K562 (cell line): ENCODE measurements around the gene OPRD1. TPM values are rescaled to one million over a fixed set of nuclear protein-coding genes. Genes with fewer than 3 reads are reported as not detected.
A peak's percentile ranks its signal among the peaks of the same experiment; 100 is the strongest.

Experiments
- ATAC-seq: fragments of 200-7000 bp; cut with Tn5 transposase; 3 replicates; pipeline ENCODE4 v1.9.1; 2020; ENCODE audit warnings: moderate library complexity
- BruUV-seq: library from RNA; stranded (reverse); fragments of 400-500 nt; replicated peaks from 2 replicates; lab custom pipeline; 2021; lab: Mats Ljungman, UMichigan
- CTCF ChIA-PET: fragments of 300-600 bp; formaldehyde crosslinking; extraction: SDS; loops from one replicate; lab custom pipeline; 2021; ENCODE audit warnings: low intra/inter-chr PET ratio; lab: Yijun Ruan, JAX
- POLR2A ChIA-PET: fragments of 300-600, 350-650 bp; sonication (Branson Sonifier 250); formaldehyde crosslinking; extraction: SDS; loops from one replicate; lab custom pipeline; 2021; ENCODE audit warnings: antibody characterized with exemption, inconsistent platforms; lab: Yijun Ruan, JAX
- DNase-seq, 4 experiments: peaks; one replicate each; pipeline versions ENCODE4 v3.0.0 to v3.0.0-alpha.2; 2011 to 2018; ENCODE audit warnings: low spot score in 3 of 4, mixed read lengths in 3 of 4; ENCODE audit errors: extremely low read depth in 1 of 4
- FAIRE-seq: peaks from 2 replicates; lab custom pipeline; 2011; peaks lifted over from hg19 to GRCh38; lab: Jason Lieb, UNC
- H2AFZ ChIP-seq: 2 replicates; pipeline ENCODE4 v1.6.0; 2011; ENCODE audit warnings: low read depth, low read length, control low read depth, inconsistent platforms
- H3K27ac ChIP-seq: fragments of 200-600 bp; 3 replicates; pipeline ENCODE4 v1.8.0; 2011; ENCODE audit warnings: low read depth, mild to moderate bottlenecking, control low read depth, inconsistent platforms, low read length, moderate library complexity, mixed read lengths; ENCODE audit errors: extremely low read depth
- H3K27me3 ChIP-seq, 2 experiments: fragments of 300-600 bp in 1 of 2; 2 replicates in 1 of 2; 3 replicates in 1 of 2; pipeline versions ENCODE4 v1.6.0 to v1.8.0; 2011; ENCODE audit warnings: inconsistent platforms in 2 of 2, low read length in 2 of 2, mild to moderate bottlenecking in 1 of 2, mixed read lengths in 1 of 2, moderate library complexity in 1 of 2; ENCODE audit not compliant: control insufficient read depth in 2 of 2, insufficient read depth in 2 of 2
- H3K36me3 ChIP-seq: fragments of 300-600 bp; 3 replicates; pipeline ENCODE4 v1.8.0; 2011; ENCODE audit warnings: mild to moderate bottlenecking, low read length, inconsistent platforms; ENCODE audit not compliant: control insufficient read depth, insufficient read depth
- H3K4me1 ChIP-seq, 2 experiments: fragments of 200-600 bp in 1 of 2; replicated peaks in 1 of 2; 2 replicates in 1 of 2; 3 replicates in 1 of 2; pipeline versions ENCODE4 v1.5.1 to v1.8.0; 2011; ENCODE audit warnings: inconsistent platforms in 2 of 2, low read length in 2 of 2, mild to moderate bottlenecking in 1 of 2, mixed read lengths in 1 of 2, moderate library complexity in 1 of 2; ENCODE audit not compliant: control insufficient read depth in 2 of 2, insufficient read depth in 2 of 2
- H3K4me2 ChIP-seq: 2 replicates; pipeline ENCODE4 v1.6.1; 2011; ENCODE audit warnings: low read length, control low read depth, inconsistent platforms, mixed read lengths; ENCODE audit not compliant: insufficient read depth
- H3K4me3 ChIP-seq: fragments of 200-600 bp; sonication (generic), shearing (Covaris generic); 2 replicates; pipeline ENCODE4 v1.5.1; 2016; ENCODE audit warnings: control low read depth, inconsistent platforms
- H3K79me2 ChIP-seq: fragments of 200-600 bp; 3 replicates; pipeline ENCODE4 v1.8.0; 2011; ENCODE audit warnings: low read length, inconsistent platforms; ENCODE audit not compliant: control insufficient read depth, insufficient read depth
- H3K9ac ChIP-seq, 2 experiments: 2 replicates each; pipeline versions ENCODE4 v1.6.0 to v1.6.1; 2011; ENCODE audit warnings: low read depth in 2 of 2, low read length in 2 of 2, control low read depth in 1 of 2, inconsistent platforms in 1 of 2, mild to moderate bottlenecking in 1 of 2, mixed read lengths in 1 of 2; ENCODE audit not compliant: insufficient read depth in 1 of 2
- H3K9me1 ChIP-seq: one replicate; pipeline ENCODE4 v1.6.0; 2011; ENCODE audit warnings: inconsistent platforms, mild to moderate bottlenecking, low read length, moderate library complexity; ENCODE audit not compliant: control insufficient read depth, insufficient read depth
- H3K9me3 ChIP-seq: replicated peaks from 2 replicates; pipeline ENCODE4 v1.5.1; 2011; ENCODE audit warnings: low read depth, low read length, inconsistent platforms; ENCODE audit not compliant: control insufficient read depth, insufficient read depth
- H4K20me1 ChIP-seq: replicated peaks from 2 replicates; pipeline ENCODE4 v1.6.1; 2011; ENCODE audit warnings: low read length, inconsistent platforms, mixed read lengths; ENCODE audit not compliant: control insufficient read depth, insufficient read depth
- HDGF ChIP-seq: fragments of 450-650 bp; IDR thresholded peaks from 2 replicates; pipeline ENCODE4 v1.6.1; 2016
- PCBP2 ChIP-seq: fragments of 200-400 bp; formaldehyde crosslinking; IDR thresholded peaks from 2 replicates; pipeline ENCODE4 v1.6.1; 2018; ENCODE audit warnings: low read length, low read depth, mild to moderate bottlenecking, moderate library complexity; ENCODE audit not compliant: poor library complexity, severe bottlenecking
- PHF8 ChIP-seq: fragments of 200-600 bp; sonication (generic); IDR thresholded peaks from 2 replicates; pipeline ENCODE4 v1.6.1; 2012; ENCODE audit warnings: mixed run types, mild to moderate bottlenecking, inconsistent platforms, low read length, moderate library complexity, borderline replicate concordance
- SP1 ChIP-seq: sonication (generic); formaldehyde crosslinking; IDR thresholded peaks from 2 replicates; pipeline ENCODE4 v1.8.1; 2022; ENCODE audit warnings: mild to moderate bottlenecking, missing genetic modification reagents
- TBP ChIP-seq: optimal IDR thresholded peaks from 2 replicates; pipeline ENCODE3; 2011; ENCODE audit warnings: low read depth, low read length, improper control_type of control experiment
- ZNF3 ChIP-seq: fragments of 250-450 bp; sonication (Bioruptor Pico); IDR thresholded peaks from 2 replicates; pipeline ENCODE4 v1.5.0; 2021; ENCODE audit warnings: mild to moderate bottlenecking, moderate library complexity
- WGBS: fragments of 100-300 bp; shearing (Covaris generic); methylation state at CpG from one replicate; pipeline ENCODE4 v1.1.6; 2016; ENCODE audit warnings: low coverage, mixed read lengths; ENCODE audit not compliant: insufficient coverage; ENCODE audit errors: missing lambda C conversion rate; 5-methylcytosine and 5-hydroxymethylcytosine counted together
- in situ Hi-C: fragments of 300-500 bp; cut with MboI; formaldehyde crosslinking; loops from 4 replicates; pipeline ENCODE4 v1.15.0; 2018; ENCODE audit warnings: inconsistent platforms, mixed read lengths
- intact Hi-C: fragments of 100-400 bp; cut with micrococcal nuclease; formaldehyde crosslinking; loops from 2 replicates; pipeline ENCODE4 v1.14.2; 2022
- polyA plus RNA-seq, 8 experiments: library from polyadenylated mRNA; depleted of rRNA in 4 of 8; stranded (reverse) in 5 of 8; unstranded in 3 of 8; fragments of >200 nt; fragmentation: Nextera tagmentation in 2 of 8; fragmentation: Illumina TruSeq in 1 of 8; extraction: Ambion mirVana in 2 of 8; extraction: Trizol in 1 of 8; gene quantifications; 2 replicates each; pipeline versions ENCODE4 v1.2.1 to v1.2.3, GENCODE V29; 2011 to 2014; ENCODE audit warnings: inconsistent platforms in 1 of 8, missing spikeins in 1 of 8
- total RNA-seq, 7 experiments: library from RNA; depleted of rRNA in 6 of 7; stranded (reverse); fragments of >200 nt in 6 of 7; fragmentation: Illumina TruSeq in 2 of 7; extraction: Trizol in 2 of 7; gene quantifications; 2 replicates each; pipeline versions ENCODE4 v1.2.1 to v1.2.3, GENCODE V29; 2011 to 2021; ENCODE audit warnings: low replicate concordance in 1 of 7
- TF ChIP-seq, protein P1 (sequence below): fragments of 250-450 bp; sonication (Bioruptor Pico); IDR thresholded peaks from 2 replicates; pipeline ENCODE4 v1.5.0; 2021; ENCODE audit warnings: mild to moderate bottlenecking, moderate library complexity
- TF ChIP-seq, protein P2 (sequence below): fragments of 250-450 bp; sonication (Bioruptor Pico); IDR thresholded peaks from 2 replicates; pipeline ENCODE4 v1.9.0; 2021; ENCODE audit warnings: mild to moderate bottlenecking
- TF ChIP-seq, protein P3 (sequence below): fragments of 200-800 bp; sonication (Bioruptor generic); IDR thresholded peaks from 2 replicates; pipeline ENCODE4 v1.6.1; 2017; ENCODE audit warnings: missing genetic modification characterization, missing compliant biosample characterization
- TF ChIP-seq, protein P4 (sequence below): sonication (generic); formaldehyde crosslinking; IDR thresholded peaks from 2 replicates; pipeline ENCODE4 v1.8.0; 2022; ENCODE audit warnings: mild to moderate bottlenecking, missing genetic modification reagents, borderline replicate concordance
- TF ChIP-seq, protein P5 (sequence below): sonication (generic); formaldehyde crosslinking; IDR thresholded peaks from 2 replicates; pipeline ENCODE4 v1.8.0; 2022; ENCODE audit warnings: missing genetic modification reagents, mild to moderate bottlenecking, moderate library complexity, borderline replicate concordance

The OPRD1 gene
- total and polyA plus RNA-seq, 9 of the 15 experiments (the other 6 are each of a cell fraction or from before 2014, with no cell fraction given) = under 0.01 to 0.03 (median under 0.01) TPM; not detected in 6

DNA sequence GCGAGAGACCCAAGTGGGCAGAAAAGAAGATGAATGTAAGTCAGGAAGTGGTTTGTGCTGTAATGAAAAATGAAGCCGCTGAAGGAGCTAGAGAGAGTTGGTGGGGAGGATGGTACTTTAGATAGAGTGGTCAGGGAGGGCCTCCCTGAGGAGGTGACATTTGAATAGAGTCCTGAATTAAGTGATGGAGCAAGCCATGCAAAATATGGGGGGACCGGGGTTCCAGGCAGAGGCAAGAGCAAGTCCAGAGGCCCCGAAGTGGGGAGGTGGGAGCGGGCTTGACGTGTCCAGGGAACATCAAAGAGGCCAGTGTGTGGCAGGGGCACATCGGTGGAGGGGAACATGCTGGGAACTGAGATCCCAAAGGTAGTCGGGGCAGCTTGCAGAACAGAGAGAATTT lies 43.1 kb downstream of the OPRD1 start (continued):
- TF ChIP-seq, protein P1, sequence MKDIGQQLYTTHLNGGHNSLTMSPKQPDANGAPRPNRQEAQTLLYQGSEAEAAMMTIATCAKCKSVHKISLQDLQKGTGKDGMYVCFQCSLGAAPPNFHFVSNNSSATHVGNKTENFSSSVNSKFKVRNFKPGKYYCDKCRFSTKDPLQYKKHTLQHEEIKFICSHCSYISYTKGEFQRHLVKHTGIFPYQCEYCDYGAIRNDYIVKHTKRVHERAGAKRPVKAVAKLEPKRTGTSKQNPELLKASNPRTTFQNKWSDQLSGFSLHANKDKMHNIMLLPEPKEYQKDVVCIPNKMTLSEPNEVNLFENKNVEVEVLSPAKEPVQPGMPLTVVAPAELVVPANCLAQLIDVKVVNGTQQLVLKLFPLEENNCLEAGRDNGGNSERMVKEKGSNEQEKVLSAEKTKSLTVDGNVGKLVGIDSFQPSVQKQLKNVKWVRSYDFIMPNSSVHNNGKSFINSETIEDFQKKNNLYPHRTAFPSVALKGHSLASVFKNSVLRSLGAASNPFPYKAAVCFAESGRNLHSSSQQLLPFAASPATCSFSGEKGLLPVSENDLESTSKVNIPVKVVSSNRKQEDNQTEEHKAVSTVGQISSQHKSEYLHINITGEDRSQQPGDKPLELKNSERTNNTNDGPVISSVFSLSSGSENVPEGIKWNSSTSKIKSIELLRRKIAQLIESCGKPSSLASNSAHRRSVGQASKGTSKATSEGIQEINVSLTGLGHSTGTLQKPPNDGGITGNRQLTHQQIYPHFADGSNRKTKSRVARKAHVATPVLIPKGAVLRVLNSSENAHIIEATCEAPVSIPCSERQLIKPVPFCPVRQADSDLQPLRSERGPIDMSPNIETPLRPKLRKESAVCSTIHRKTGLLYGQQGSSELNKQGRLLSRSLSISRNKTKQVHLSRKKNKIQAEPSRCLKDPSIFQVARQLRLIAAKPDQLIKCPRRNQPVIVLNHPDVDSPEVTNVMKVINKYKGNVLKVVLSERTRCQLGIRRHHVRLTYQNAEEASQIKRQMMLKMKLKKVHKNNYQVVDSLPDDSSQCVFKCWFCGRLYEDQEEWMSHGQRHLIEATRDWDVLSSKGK (CRISPR knock-in tag) = no peak
- no peak for TF ChIP-seq HDGF

DNA sequence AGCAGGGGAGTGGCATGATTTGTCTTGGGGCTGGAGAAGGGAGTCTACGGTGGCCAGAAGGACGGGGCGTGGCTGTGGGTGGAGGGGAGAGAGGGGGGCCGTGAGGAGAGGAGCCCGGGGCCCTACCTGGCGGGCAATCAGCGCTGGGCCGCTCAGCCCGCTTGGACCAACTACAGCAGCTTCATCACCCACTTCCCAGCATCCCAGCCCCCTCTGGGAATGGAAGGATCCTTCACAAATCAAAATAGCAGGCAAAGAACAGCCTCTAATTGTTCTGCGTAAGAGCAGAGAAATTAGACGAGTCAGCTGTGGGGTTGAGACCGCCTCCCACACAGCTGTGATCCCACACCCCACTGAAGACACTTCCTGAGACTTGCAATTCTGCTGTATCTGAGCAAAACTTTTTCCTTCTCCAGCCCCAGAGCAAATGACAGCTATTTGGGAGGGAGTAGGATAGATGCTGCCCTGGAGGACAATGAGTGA lies 43.5 kb downstream of the OPRD1 start:
- Histone ChIP-seq H3K9me3 (no peaks in the 10 kb centered on the region), H2AFZ (no peak overlapping the region), H3K79me2 (no peaks in the 10 kb centered on the region), H4K20me1 (no peaks in the 10 kb centered on the region), H3K9ac (peak overlapping the region in 1 of 2 experiments; percentile 77; a peak in 1 of 4 replicates), H3K4me3 (no peak overlapping the region), H3K9me1 (no peaks in the 10 kb centered on the region), H3K27me3 (peaks cover 41 to 59% of the 10 kb centered on the region in 2 experiments), H3K4me1 (peaks cover 7 to 13% of the 10 kb centered on the region in 2 experiments; a peak in 4 of 5 replicates), H3K4me2 (no peak overlapping the region), H3K27ac (no peak overlapping the region), H3K36me3 (no peaks in the 10 kb centered on the region)
- no TSS peak for BruUV-seq
- POLR2A ChIA-PET = interaction anchor here (0.6 to 1.3 kb wide), 5 partner anchors 9 to 207 kb away, joined by 3 read pairs; partner anchors contain the start of gene RNU11
- DNase-seq (peak in 2 of 4 experiments; percentile 66 to 67), FAIRE-seq (peak; percentile 32), ATAC-seq (peak; percentile 59)
- in situ Hi-C loops = no loop called here
- 1% methylated on average over 12 of the region's 12 CpGs for WGBS
- intact Hi-C loops = no loop called here
- CTCF ChIA-PET = interaction anchor here (0.6 kb wide), 1 partner anchor 9 kb away, joined by 4 read pairs; no protein-coding TSS in a partner anchor
- TF ChIP-seq PCBP2 (no peak), SP1 (CRISPR knock-in tag) (no peak), PHF8 (no peak), ZNF3 (no peak), TBP (no peak)
- TF ChIP-seq, protein P2, sequence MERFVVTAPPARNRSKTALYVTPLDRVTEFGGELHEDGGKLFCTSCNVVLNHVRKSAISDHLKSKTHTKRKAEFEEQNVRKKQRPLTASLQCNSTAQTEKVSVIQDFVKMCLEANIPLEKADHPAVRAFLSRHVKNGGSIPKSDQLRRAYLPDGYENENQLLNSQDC (CRISPR knock-in tag) = no peak
- TF ChIP-seq, protein P3, sequence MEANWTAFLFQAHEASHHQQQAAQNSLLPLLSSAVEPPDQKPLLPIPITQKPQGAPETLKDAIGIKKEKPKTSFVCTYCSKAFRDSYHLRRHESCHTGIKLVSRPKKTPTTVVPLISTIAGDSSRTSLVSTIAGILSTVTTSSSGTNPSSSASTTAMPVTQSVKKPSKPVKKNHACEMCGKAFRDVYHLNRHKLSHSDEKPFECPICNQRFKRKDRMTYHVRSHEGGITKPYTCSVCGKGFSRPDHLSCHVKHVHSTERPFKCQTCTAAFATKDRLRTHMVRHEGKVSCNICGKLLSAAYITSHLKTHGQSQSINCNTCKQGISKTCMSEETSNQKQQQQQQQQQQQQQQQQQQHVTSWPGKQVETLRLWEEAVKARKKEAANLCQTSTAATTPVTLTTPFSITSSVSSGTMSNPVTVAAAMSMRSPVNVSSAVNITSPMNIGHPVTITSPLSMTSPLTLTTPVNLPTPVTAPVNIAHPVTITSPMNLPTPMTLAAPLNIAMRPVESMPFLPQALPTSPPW (CRISPR knock-in tag) = peak; percentile 63
- TF ChIP-seq, protein P4, sequence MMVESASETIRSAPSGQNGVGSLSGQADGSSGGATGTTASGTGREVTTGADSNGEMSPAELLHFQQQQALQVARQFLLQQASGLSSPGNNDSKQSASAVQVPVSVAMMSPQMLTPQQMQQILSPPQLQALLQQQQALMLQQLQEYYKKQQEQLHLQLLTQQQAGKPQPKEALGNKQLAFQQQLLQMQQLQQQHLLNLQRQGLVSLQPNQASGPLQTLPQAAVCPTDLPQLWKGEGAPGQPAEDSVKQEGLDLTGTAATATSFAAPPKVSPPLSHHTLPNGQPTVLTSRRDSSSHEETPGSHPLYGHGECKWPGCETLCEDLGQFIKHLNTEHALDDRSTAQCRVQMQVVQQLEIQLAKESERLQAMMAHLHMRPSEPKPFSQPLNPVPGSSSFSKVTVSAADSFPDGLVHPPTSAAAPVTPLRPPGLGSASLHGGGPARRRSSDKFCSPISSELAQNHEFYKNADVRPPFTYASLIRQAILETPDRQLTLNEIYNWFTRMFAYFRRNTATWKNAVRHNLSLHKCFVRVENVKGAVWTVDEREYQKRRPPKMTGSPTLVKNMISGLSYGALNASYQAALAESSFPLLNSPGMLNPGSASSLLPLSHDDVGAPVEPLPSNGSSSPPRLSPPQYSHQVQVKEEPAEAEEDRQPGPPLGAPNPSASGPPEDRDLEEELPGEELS = 0 out of 2 replicates have a peak, but pooled peaks have one; percentile 29
- TF ChIP-seq, protein P5, sequence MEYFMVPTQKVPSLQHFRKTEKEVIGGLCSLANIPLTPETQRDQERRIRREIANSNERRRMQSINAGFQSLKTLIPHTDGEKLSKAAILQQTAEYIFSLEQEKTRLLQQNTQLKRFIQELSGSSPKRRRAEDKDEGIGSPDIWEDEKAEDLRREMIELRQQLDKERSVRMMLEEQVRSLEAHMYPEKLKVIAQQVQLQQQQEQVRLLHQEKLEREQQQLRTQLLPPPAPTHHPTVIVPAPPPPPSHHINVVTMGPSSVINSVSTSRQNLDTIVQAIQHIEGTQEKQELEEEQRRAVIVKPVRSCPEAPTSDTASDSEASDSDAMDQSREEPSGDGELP = peak; percentile 53
